ENCODE results near the gene LPIN3. TPM values are rescaled to one million over a fixed set of nuclear protein-coding genes. Genes with fewer than 3 reads are reported as not detected.

Gene LPIN3
- total RNA-seq, 1 experiment from 2014 or later: 18.5 TPM

GRCh38 chr20:41316051-41316450 is 24.6 kb upstream of the LPIN3 start:
- intact Hi-C loops (cut with micrococcal nuclease): no loop called here
- no peak overlapping the region for H3K27ac ChIP-seq (ENCODE audit: low read depth, low read length)
- TF ChIP-seq EZH2 (IDR thresholded peaks at IDR 0.05): no peak
- no peak for TF ChIP-seq ELF1 (IDR thresholded peaks at IDR 0.05; ENCODE audit: borderline replicate concordance, low read depth)
- no peaks in the 10 kb centered on the region for H3K9me2 ChIP-seq (ENCODE audit: insufficient read depth)
- H3K79me2 ChIP-seq (ENCODE audit: insufficient read depth, low read length): no peaks in the 10 kb centered on the region
- no peaks in the 10 kb centered on the region for H3K27me3 ChIP-seq (ENCODE audit: insufficient read depth, low read length)
- RAD21 ChIA-PET (ENCODE audit: low non-redundant PET in 1 of 2, low total read pairs in 2 of 2, uncharacterized antibody in 2 of 2, unreplicated experiment in 2 of 2): no interaction called here
- BruUV-seq (replicated peaks): TSS peak; percentile 63
- no peak for ATAC-seq
- H3K4me1 ChIP-seq (ENCODE audit: control insufficient read depth in 1 of 2, insufficient read depth in 2 of 2, low read length in 2 of 2): peaks cover 9 to 27% of the 10 kb centered on the region in 2 experiments
- DNase-seq (ENCODE audit: low read depth, low spot score): no peak
- CTCF ChIA-PET: interaction anchor here (0.8 kb wide), 1 partner anchor 24 kb away, joined by 3 read pairs; no protein-coding TSS in a partner anchor
- H3K4me2 ChIP-seq (ENCODE audit: low read length): peak overlapping the region; percentile 88
- H3K4me3 ChIP-seq (replicated peaks in 1 of 2; ENCODE audit: low read depth in 1 of 2, low read length in 2 of 2): peak overlapping the region in 1 of 2 experiments; percentile 76; a peak in 2 of 4 replicates
- H4K20me1 ChIP-seq (ENCODE audit: insufficient read depth): no peaks in the 10 kb centered on the region
- H3K36me3 ChIP-seq (ENCODE audit: control insufficient read depth in 1 of 2, insufficient read depth in 2 of 2, low read length in 2 of 2): no peaks in the 10 kb centered on the region
- POLR2A ChIA-PET: no interaction called here
- peak overlapping the region; percentile 56; the same call in 1 of the 2 replicates for H3K9ac ChIP-seq (ENCODE audit: low read length)
- H3K9me3 ChIP-seq (ENCODE audit: control insufficient read depth in 1 of 2, insufficient read depth in 1 of 2, low read depth in 1 of 2, low read length in 2 of 2): no peaks in the 10 kb centered on the region
- H2AFZ ChIP-seq (ENCODE audit: low read depth, low read length, poor library complexity, severe bottlenecking): no peak overlapping the region

DNA sequence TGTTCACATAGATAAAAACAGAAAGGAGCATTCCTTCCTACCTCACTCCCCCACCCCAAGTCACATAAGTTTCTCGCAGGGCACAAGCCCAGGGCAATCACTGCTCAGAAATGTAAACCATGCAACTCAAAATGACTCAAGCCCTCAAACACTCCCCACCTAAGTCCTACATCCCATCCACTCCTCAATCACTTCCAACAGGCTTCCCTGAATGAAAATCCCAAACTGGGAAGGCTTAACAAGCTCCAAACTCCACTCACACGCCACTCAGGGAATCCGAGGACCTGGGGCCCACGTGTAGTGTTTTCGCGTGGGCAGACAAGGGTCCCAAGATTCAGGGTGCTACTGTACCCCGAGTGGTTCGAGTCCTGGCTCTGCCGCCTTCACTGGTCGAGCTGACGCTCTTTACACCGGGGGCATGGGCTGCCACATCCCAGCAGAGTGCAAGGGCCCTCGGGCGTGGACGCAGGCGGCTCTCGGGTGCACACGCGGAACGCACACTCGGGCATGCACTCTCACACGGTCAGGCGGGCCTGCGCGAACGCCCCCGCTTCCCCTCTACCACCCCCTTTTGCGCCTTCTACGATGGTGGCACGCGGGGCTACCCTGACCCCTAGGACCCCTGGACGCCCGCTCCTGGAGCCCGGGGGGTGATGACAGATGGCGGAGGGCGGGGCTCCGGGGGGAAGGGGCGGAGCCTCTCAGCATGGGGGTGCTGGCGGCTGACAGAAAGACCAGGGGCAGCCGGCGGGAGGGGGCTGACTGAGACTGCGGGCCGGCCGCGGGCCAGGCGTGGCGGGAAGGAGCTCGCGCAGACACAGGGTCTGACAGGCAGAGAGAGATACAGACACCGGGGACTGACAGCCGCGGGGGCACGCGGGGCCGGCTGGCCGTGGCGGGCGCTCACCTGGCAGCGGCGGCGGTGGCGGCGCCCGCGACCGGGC is 23.7 kb upstream of the LPIN3 start:
- BruUV-seq (replicated peaks): no TSS peak
- ChIA-PET CTCF (interaction anchor here (1.4 kb wide), 1 partner anchor 24 kb away, joined by 5 read pairs; the partner anchor contains the start of gene LPIN3), POLR2A (interaction anchor here (0.6 kb wide), 1 partner anchor 180 kb away, joined by 3 read pairs; no protein-coding TSS in a partner anchor), RAD21 (ENCODE audit: low non-redundant PET in 1 of 2, low total read pairs in 2 of 2, uncharacterized antibody in 2 of 2, unreplicated experiment in 2 of 2) (no interaction called here)
- Histone ChIP-seq H2AFZ (ENCODE audit: low read depth, low read length, poor library complexity, severe bottlenecking) (no peak overlapping the region), H4K20me1 (ENCODE audit: insufficient read depth) (no peaks in the 10 kb centered on the region), H3K27ac (ENCODE audit: low read depth, low read length) (peak overlapping the region; percentile 61; the same call in 1 of the 2 replicates), H3K4me2 (ENCODE audit: low read length) (peak overlapping the region; percentile 88), H3K4me3 (replicated peaks in 1 of 2; ENCODE audit: low read depth in 1 of 2, low read length in 2 of 2) (peak overlapping the region; percentile 71 to 76), H3K9me3 (ENCODE audit: control insufficient read depth in 1 of 2, insufficient read depth in 1 of 2, low read depth in 1 of 2, low read length in 2 of 2) (no peaks in the 10 kb centered on the region), H3K27me3 (ENCODE audit: insufficient read depth, low read length) (no peaks in the 10 kb centered on the region), H3K9me2 (ENCODE audit: insufficient read depth) (no peaks in the 10 kb centered on the region), H3K79me2 (ENCODE audit: insufficient read depth, low read length) (no peaks in the 10 kb centered on the region), H3K36me3 (ENCODE audit: control insufficient read depth in 1 of 2, insufficient read depth in 2 of 2, low read length in 2 of 2) (no peaks in the 10 kb centered on the region), H3K4me1 (ENCODE audit: control insufficient read depth in 1 of 2, insufficient read depth in 2 of 2, low read length in 2 of 2) (peaks cover 9 to 27% of the 10 kb centered on the region in 2 experiments), H3K9ac (ENCODE audit: low read length) (peak overlapping the region; percentile 56)
- ATAC-seq (peak; percentile 71), DNase-seq (ENCODE audit: low read depth, low spot score) (no peak)
- no peak for TF ChIP-seq YY1 (IDR thresholded peaks at IDR 0.05; ENCODE audit: extremely low read depth, insufficient replicate concordance, low read depth, low read length)
- peak; percentile 34; the same call in 1 of the 2 replicates for TF ChIP-seq ZFX (IDR thresholded peaks at IDR 0.05)
- TF ChIP-seq MAX (IDR thresholded peaks at IDR 0.05): peak; percentile 58; the same call in 1 of the 2 replicates
- no peak for TF ChIP-seq CEBPB (IDR thresholded peaks at IDR 0.05; ENCODE audit: low read depth)
- no peak for TF ChIP-seq SRF (IDR thresholded peaks at IDR 0.05; ENCODE audit: low read depth)
- peak; percentile 6; the same call in 1 of the 2 replicates for TF ChIP-seq POLR2AphosphoS5 (IDR thresholded peaks at IDR 0.05; ENCODE audit: low read depth, low read length)
- TF ChIP-seq SP1 (IDR thresholded peaks at IDR 0.05; ENCODE audit: low read depth): no peak
- no peak for TF ChIP-seq REST (IDR thresholded peaks at IDR 0.05; ENCODE audit: low read depth)
- no peak for TF ChIP-seq SIN3A (IDR thresholded peaks at IDR 0.05; ENCODE audit: low read depth)
- no peak for TF ChIP-seq RAD21 (IDR thresholded peaks at IDR 0.05; ENCODE audit: low read depth)
- intact Hi-C loops (cut with micrococcal nuclease): no loop called here
